Activated T-helper 17 cell treated with anti-CD3 and anti-CD28 coated beads, Interleukin-2, amount 50 U/mL, for 72 hours (primary cell): ENCODE data around the gene ATXN7L1. TPM values are rescaled to one million over a fixed set of nuclear protein-coding genes. Genes with fewer than 3 reads are reported as not detected.

Source experiments
- ATAC-seq: fragments of 150-1000 bp; cut with Tn5 transposase; replicated peaks from 2 replicates; pipeline ENCODE4 v1.10.0; 2021; ENCODE audit warnings: mild to moderate bottlenecking, moderate library complexity
- H3K27ac Mint-ChIP-seq: one replicate; pipeline ENCODE4 v1.8.0; 2022; ENCODE audit warnings: mixed read lengths
- H3K27me3 Mint-ChIP-seq: one replicate; pipeline ENCODE4 v1.8.0; 2022; ENCODE audit warnings: mixed read lengths
- H3K36me3 Mint-ChIP-seq: one replicate; pipeline ENCODE4 v1.8.0; 2022; ENCODE audit warnings: low read depth, mild to moderate bottlenecking, mixed read lengths
- H3K4me1 Mint-ChIP-seq: one replicate; pipeline ENCODE4 v1.8.0; 2022; ENCODE audit warnings: mixed read lengths
- H3K4me3 Mint-ChIP-seq: one replicate; pipeline ENCODE4 v1.8.0; 2022; ENCODE audit warnings: mild to moderate bottlenecking, mixed read lengths
- H3K9me3 Mint-ChIP-seq: one replicate; pipeline ENCODE4 v1.8.0; 2022; ENCODE audit warnings: mixed read lengths
- total RNA-seq, 2 donors: library from RNA; stranded (reverse); gene quantifications; one replicate each; pipeline ENCODE4 v1.2.3, GENCODE V29; 2022

The ATXN7L1 gene
- total RNA-seq, 2 donors from 2014 or later, result 12.1 to 24.0 TPM

DNA sequence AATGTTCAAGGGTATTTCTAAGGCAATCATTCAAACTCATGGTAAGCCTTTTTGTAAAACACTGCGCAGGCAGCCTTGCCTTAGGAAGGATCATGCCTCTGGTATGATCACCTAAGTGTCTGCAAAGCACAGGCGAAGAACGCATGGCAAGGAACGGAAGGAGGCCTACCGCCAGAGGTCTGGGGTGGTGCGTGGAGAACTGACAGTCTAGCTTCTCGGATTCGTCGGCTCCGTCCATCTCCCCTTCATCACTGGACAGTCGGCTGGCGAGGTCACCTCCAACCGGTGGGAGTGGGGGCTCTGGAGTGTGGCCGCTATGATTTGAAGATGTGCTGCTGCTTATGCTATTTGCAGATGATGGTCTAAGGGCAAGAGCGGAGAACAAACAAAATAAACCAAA lies 252.5 kb downstream of the ATXN7L1 start:
- Mint-ChIP-seq H3K4me3 (no peak overlapping the region), H3K36me3 (peaks cover 73% of the 10 kb centered on the region), H3K27me3 (no peaks in the 10 kb centered on the region), H3K27ac (no peak overlapping the region), H3K4me1 (no peaks in the 10 kb centered on the region), H3K9me3 (peaks cover 5% of the 10 kb centered on the region)
- ATAC-seq, result no peak

GRCh38 chr7:105623378-105623777 lies 253.0 kb downstream of the ATXN7L1 start:
- Mint-ChIP-seq H3K27ac (no peak overlapping the region), H3K36me3 (peaks cover 77% of the 10 kb centered on the region), H3K27me3 (no peaks in the 10 kb centered on the region), H3K4me3 (no peak overlapping the region), H3K9me3 (peaks cover 5% of the 10 kb centered on the region), H3K4me1 (no peaks in the 10 kb centered on the region)
- no peak for ATAC-seq

GRCh38 chr7:105622106-105622731 lies 254.2 kb downstream of the ATXN7L1 start:
- Mint-ChIP-seq H3K4me3 (no peak overlapping the region), H3K27ac (no peak overlapping the region), H3K9me3 (peaks cover 5% of the 10 kb centered on the region), H3K4me1 (no peaks in the 10 kb centered on the region), H3K27me3 (no peaks in the 10 kb centered on the region), H3K36me3 (peaks cover 76% of the 10 kb centered on the region)
- no peak for ATAC-seq

DNA sequence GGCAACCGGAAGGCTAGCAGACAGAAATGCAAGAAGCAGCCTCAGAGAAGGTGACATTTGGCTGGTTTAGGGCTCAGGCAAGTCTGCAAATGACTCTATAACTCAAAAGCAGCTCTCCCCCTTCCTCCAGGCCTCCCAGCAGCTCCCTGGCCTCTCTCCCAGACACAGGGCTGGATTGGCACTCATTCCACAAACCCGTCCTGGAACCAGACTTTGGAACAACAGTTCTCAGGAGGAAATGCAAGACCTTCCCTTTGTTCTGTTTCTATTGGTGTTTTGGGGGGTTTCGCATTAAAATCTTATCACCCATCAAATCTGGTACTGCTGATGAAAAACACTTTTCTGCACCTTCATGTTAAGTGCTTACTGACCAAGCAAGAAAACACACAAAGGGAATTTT lies 254.8 kb downstream of the ATXN7L1 start:
- Mint-ChIP-seq H3K27ac (no peak overlapping the region), H3K36me3 (peaks cover 77% of the 10 kb centered on the region), H3K27me3 (no peaks in the 10 kb centered on the region), H3K4me3 (no peak overlapping the region), H3K4me1 (no peaks in the 10 kb centered on the region), H3K9me3 (peaks cover 2% of the 10 kb centered on the region)
- no peak for ATAC-seq

- no peak overlapping the region for H3K4me3 Mint-ChIP-seq
- H3K4me1 Mint-ChIP-seq, result no peaks in the 10 kb centered on the region
These were observed 255.2 kb downstream of the ATXN7L1 start for GRCh38 chr7:105621176-105621575.

DNA sequence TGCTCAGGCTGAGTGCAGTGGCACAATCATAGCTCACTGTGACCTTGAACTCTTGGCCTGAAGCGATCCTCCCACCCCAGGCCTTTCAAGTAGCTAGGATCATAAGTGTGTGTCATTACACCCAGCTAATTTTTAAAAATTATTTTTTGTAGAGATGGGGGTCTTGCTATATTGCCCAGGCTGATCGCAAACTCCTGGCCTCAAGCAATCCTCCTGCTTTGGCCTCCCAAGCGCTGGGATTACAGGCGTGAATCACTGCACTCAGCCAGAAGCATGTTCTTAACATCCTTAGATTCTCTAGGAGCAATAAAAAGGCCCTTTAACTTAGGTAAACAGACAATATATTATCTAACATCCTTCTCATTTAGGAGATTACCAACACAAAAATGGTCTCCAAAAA lies 256.8 kb downstream of the ATXN7L1 start:
- H3K36me3 Mint-ChIP-seq, result peaks cover 84% of the 10 kb centered on the region
- H3K9me3 Mint-ChIP-seq, result no peaks in the 10 kb centered on the region
- H3K4me3 Mint-ChIP-seq, result no peak overlapping the region
- no peak overlapping the region for H3K27ac Mint-ChIP-seq
- ATAC-seq, result no peak
- no peaks in the 10 kb centered on the region for H3K4me1 Mint-ChIP-seq
- no peaks in the 10 kb centered on the region for H3K27me3 Mint-ChIP-seq

More at GRCh38 chr7:105621176-105621575, 255.2 kb downstream of the ATXN7L1 start:
- H3K27me3 Mint-ChIP-seq, result no peaks in the 10 kb centered on the region
- H3K27ac Mint-ChIP-seq, result no peak overlapping the region
- no peak for ATAC-seq
- H3K9me3 Mint-ChIP-seq, result no peaks in the 10 kb centered on the region
- H3K36me3 Mint-ChIP-seq, result peaks cover 77% of the 10 kb centered on the region

GRCh38 chr7:105618016-105618296 lies 258.4 kb downstream of the ATXN7L1 start:
- H3K36me3 Mint-ChIP-seq, result peaks cover 85% of the 10 kb centered on the region
- H3K4me3 Mint-ChIP-seq, result no peak overlapping the region
- H3K4me1 Mint-ChIP-seq, result no peaks in the 10 kb centered on the region
- ATAC-seq, result no peak
- H3K9me3 Mint-ChIP-seq, result no peaks in the 10 kb centered on the region
- H3K27ac Mint-ChIP-seq, result no peak overlapping the region
- H3K27me3 Mint-ChIP-seq, result no peaks in the 10 kb centered on the region

- H3K27me3 Mint-ChIP-seq, result no peaks in the 10 kb centered on the region
- no peak overlapping the region for H3K4me3 Mint-ChIP-seq
- ATAC-seq, result no peak
- H3K9me3 Mint-ChIP-seq, result no peaks in the 10 kb centered on the region
- H3K27ac Mint-ChIP-seq, result no peak overlapping the region
- H3K36me3 Mint-ChIP-seq, result peaks cover 80% of the 10 kb centered on the region
- H3K4me1 Mint-ChIP-seq, result no peaks in the 10 kb centered on the region
These were observed 259.0 kb downstream of the ATXN7L1 start for GRCh38 chr7:105617280-105618015.

- Mint-ChIP-seq H3K27me3 (no peaks in the 10 kb centered on the region), H3K4me3 (no peak overlapping the region), H3K9me3 (no peaks in the 10 kb centered on the region), H3K36me3 (peaks cover 55% of the 10 kb centered on the region), H3K4me1 (no peaks in the 10 kb centered on the region), H3K27ac (no peak overlapping the region)
- ATAC-seq, result no peak
These were observed 262.0 kb downstream of the ATXN7L1 start for GRCh38 chr7:105614341-105614840.

DNA sequence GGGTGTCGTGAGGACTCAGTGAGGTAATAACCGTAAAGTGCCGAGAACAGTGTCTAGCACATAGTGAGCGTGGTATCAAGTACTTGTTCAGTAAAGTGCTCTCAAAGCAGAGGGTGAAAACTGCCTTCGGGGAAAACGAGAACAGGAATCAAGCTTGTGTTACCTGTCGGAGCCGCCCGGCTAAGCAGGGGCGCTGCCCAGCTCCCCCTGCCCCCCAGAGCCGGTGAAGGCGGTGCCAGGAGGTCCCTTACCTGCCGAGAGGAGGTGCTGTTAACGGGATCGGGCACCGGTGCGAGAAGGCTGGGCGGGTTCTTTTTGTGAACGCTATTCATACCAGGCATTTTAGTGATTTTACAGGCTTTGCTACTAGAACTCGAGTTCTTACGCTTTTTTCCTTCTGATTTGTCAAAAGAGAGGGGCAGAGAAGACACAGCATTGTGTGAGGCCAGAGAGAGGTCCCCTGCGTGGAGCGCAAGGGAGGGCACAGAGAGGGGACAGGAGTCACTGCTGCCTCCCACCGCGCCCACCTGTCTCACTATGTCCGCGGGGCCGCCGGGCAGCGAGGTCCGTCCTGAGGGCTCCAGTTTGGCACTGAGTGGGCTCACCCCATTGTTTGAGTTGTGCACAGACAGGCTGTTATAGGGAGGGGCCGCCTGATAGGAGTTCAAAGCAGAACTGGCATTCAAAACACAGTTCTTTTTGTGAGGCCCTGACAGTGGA lies 262.6 kb downstream of the ATXN7L1 start:
- ATAC-seq, result no peak
- Mint-ChIP-seq H3K36me3 (peaks cover 52% of the 10 kb centered on the region), H3K27me3 (no peaks in the 10 kb centered on the region), H3K27ac (no peak overlapping the region), H3K9me3 (no peaks in the 10 kb centered on the region), H3K4me3 (no peak overlapping the region), H3K4me1 (no peaks in the 10 kb centered on the region)

- H3K27ac Mint-ChIP-seq, result no peak overlapping the region
- no peak for ATAC-seq
- H3K27me3 Mint-ChIP-seq, result no peaks in the 10 kb centered on the region
- H3K36me3 Mint-ChIP-seq, result peaks cover 45% of the 10 kb centered on the region
- H3K9me3 Mint-ChIP-seq, result no peaks in the 10 kb centered on the region
- no peak overlapping the region for H3K4me3 Mint-ChIP-seq
- no peaks in the 10 kb centered on the region for H3K4me1 Mint-ChIP-seq
These were observed 263.6 kb downstream of the ATXN7L1 start for GRCh38 chr7:105612806-105613205.

DNA sequence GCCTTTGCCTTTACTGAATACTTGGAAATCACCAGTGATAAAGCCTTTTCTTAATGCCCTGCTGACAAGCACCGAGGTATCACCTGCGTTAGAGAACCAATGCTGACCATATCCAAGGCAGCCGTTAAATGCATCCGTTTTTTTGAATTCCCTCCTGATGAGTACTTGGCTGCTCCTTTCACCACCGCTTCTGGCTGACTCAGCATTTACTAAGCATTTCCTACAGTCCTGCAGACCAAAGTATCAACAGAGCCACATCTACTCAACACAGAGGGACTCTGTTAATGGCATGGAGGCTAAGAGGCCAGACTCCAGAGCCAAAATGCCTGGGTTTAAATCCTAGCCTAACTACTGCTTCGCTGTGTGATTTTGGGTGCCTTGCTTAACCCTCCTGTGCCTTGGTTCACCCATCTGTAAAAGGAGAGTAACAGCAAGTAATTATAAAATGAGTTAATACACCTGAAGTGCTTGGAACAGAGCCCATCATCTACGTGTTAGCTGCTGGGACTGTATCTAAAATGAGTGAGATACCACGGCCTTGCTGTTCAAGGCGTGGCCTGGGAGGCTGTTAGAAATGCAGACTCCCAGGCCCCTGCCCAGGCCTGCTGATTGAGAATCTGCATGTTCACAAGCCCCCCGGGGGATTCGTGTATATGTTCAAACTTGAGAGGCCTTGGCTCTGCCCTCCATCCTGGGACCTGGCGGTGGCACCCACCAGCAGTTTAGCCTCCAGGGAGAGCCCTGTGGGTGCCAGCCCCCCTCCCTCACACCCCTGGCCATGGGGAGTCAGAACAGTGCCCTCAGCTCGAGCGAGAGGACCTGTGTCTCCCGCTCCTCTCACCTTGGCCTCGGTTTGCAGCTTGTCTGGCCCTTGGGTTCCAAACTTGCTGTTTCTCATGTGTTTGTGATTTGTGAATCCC lies 264.3 kb downstream of the ATXN7L1 start:
- no peaks in the 10 kb centered on the region for H3K9me3 Mint-ChIP-seq
- H3K4me1 Mint-ChIP-seq, result no peaks in the 10 kb centered on the region
- H3K27me3 Mint-ChIP-seq, result no peaks in the 10 kb centered on the region
- no peak overlapping the region for H3K4me3 Mint-ChIP-seq
- H3K36me3 Mint-ChIP-seq, result peaks cover 49% of the 10 kb centered on the region
- no peak for ATAC-seq
- no peak overlapping the region for H3K27ac Mint-ChIP-seq

DNA sequence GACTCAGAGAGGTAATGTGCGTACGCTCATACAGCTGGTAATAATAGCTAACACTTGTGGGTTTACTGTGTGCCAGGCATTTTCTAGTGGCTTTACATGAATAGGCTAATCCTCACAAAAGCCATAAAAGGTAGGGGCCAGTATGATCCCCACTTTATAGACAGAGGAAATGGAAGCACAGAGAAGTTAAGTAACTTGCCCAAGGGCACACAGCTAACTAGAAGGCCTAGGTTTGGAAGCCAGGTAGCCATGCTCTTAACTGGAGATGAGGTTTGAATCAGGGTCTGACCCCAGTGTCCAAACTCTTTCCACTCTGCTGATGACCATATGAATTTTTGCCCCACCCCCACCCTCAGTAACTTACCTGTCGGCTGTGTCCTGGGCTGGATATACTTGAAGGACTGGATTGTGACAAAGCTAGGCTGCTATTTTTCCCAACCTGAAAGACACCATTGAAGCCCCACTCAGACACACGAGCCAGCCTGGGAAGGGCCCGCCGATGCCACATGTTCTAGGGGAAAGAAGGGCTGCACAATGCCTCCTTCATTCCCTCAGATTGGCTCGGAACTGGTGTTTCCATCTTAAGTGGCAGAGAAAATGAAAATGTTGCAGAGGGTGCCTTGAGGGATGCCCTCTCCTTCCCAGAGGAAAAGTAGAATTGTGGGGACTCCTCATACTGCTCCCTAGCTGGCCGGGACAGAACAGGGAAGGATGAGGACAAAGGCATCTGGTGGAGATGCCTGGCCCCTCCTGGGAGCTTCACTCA lies 266.1 kb downstream of the ATXN7L1 start:
- no peak for ATAC-seq
- Mint-ChIP-seq H3K27ac (no peak overlapping the region), H3K27me3 (no peaks in the 10 kb centered on the region), H3K9me3 (no peaks in the 10 kb centered on the region), H3K4me3 (no peak overlapping the region), H3K36me3 (peaks cover 32% of the 10 kb centered on the region), H3K4me1 (no peaks in the 10 kb centered on the region)
